Caco-2 (cell line): ENCODE results near the gene CALCB. TPM values are rescaled to one million over a fixed set of nuclear protein-coding genes. Genes with fewer than 3 reads are reported as not detected.

ENCODE experiments used
- BruUV-seq: library from RNA; stranded (reverse); fragments of 400-500 nt; replicated peaks from 2 replicates; lab custom pipeline; 2021; lab: Mats Ljungman, UMichigan
- CTCF ChIA-PET: fragments of 300-600 bp; sonication (Branson Sonifier 250); formaldehyde crosslinking; loops from one replicate; lab custom pipeline; 2022; ENCODE audit warnings: antibody characterized with exemption; lab: Charles Lee
- POLR2A ChIA-PET: fragments of 300-600 bp; sonication (Branson Sonifier 250); formaldehyde crosslinking; loops from one replicate; lab custom pipeline; 2022; ENCODE audit warnings: antibody characterized with exemption; lab: Charles Lee
- DNase-seq, 2 experiments: peaks; one replicate each; pipeline versions ENCODE4 v3.0.0 to v3.0.0-alpha.2; 2020 to 2022
- H3K27me3 ChIP-seq: replicated peaks from 2 replicates; pipeline ENCODE4 v1.6.0; 2011; ENCODE audit warnings: low read length; ENCODE audit not compliant: control insufficient read depth, insufficient read depth
- H3K36me3 ChIP-seq: 2 replicates; pipeline ENCODE4 v1.5.1; 2011; ENCODE audit warnings: low read length; ENCODE audit not compliant: control insufficient read depth, insufficient read depth
- H3K4me1 ChIP-seq: fragments of 250-450 bp; sonication (Bioruptor Pico); 2 replicates; pipeline ENCODE4 v1.5.1; 2020; ENCODE audit warnings: mild to moderate bottlenecking
- H3K4me3 ChIP-seq: 2 replicates; pipeline ENCODE4 v1.5.1; 2011; ENCODE audit warnings: low read depth, mild to moderate bottlenecking, control low read depth, low read length
- H3K9me3 ChIP-seq: fragments of 250-450 bp; sonication (Bioruptor Pico); 2 replicates; pipeline ENCODE4 v1.5.1; 2020; ENCODE audit warnings: mild to moderate bottlenecking, moderate library complexity
- H3K27ac Mint-ChIP-seq: one replicate; pipeline ENCODE4 v1.8.0; 2022; ENCODE audit warnings: mixed read lengths; ENCODE audit not compliant: unreplicated experiment
- H3K27me3 Mint-ChIP-seq: one replicate; pipeline ENCODE4 v1.8.0; 2022; ENCODE audit warnings: mixed read lengths; ENCODE audit not compliant: insufficient read depth, unreplicated experiment
- H3K36me3 Mint-ChIP-seq: one replicate; pipeline ENCODE4 v1.8.0; 2022; ENCODE audit warnings: mild to moderate bottlenecking, mixed read lengths; ENCODE audit not compliant: insufficient read depth, unreplicated experiment
- H3K4me1 Mint-ChIP-seq: one replicate; pipeline ENCODE4 v1.8.0; 2022; ENCODE audit warnings: low read depth, mixed read lengths; ENCODE audit not compliant: unreplicated experiment
- H3K4me3 Mint-ChIP-seq: one replicate; pipeline ENCODE4 v1.8.0; 2022; ENCODE audit warnings: mild to moderate bottlenecking, moderate library complexity, mixed read lengths; ENCODE audit not compliant: unreplicated experiment
- H3K9me3 Mint-ChIP-seq: one replicate; pipeline ENCODE4 v1.8.0; 2022; ENCODE audit warnings: mixed read lengths; ENCODE audit not compliant: unreplicated experiment
- intact Hi-C: fragments of 100-400 bp; cut with micrococcal nuclease; formaldehyde crosslinking; loops from one replicate; pipeline ENCODE4 v1.10.0; 2022; ENCODE audit not compliant: unreplicated experiment
- total RNA-seq: library from RNA; stranded (reverse); gene quantifications from 2 replicates; pipeline ENCODE4 v1.2.3, GENCODE V29; 2022
- TF ChIP-seq, protein P1 (sequence below), 2 experiments: fragments of 200-600 bp in 1 of 2; IDR thresholded peaks; 1 replicate in 1 of 2; 2 replicates in 1 of 2; pipeline versions ENCODE4 v1.5.1 to v1.8.0; 2011 to 2022; ENCODE audit warnings: antibody characterized with exemption in 1 of 2, control low read depth in 1 of 2, inconsistent platforms in 1 of 2, low read depth in 1 of 2, low read length in 1 of 2, mild to moderate bottlenecking in 1 of 2, moderate library complexity in 1 of 2; ENCODE audit not compliant: insufficient read depth in 1 of 2, severe bottlenecking in 1 of 2, unreplicated experiment in 1 of 2

CALCB gene
- total RNA-seq, 1 experiment from 2014 or later, result not detected

DNA sequence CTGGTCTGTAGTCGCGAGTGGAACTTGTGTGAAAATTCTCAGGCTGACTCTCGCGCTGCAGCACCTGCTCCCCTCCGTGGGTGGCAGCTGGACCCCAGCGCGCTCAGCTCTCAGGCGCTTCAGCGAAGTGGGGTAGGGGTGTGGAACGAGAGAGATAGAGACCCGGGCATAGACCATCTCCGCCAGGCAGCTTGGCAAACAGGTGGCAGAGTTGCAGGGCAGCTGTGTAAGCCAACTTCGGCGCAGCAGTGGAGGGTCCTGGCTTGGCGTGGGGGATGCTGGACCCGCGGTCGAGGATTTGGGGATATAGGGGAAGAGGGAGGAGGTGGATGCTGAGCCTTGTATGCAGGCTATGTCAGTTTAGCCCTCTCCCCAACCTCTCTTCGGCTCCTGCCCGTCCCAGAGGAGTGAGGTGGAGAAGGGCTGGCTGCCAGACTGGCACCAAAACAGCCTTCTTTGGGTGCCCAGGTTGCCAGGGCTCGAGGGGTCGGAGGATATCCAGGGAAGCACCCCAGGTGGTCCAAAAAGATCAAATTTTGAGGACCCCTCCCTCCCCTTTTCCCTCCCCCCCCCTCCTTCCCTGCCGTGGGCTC lies 746 bp upstream of the CALCB start:
- H3K4me3 ChIP-seq, result no peak overlapping the region
- CTCF ChIA-PET, result interaction anchor here (3.3 kb wide), 1 partner anchor 165 kb away, joined by 56 read pairs; no protein-coding TSS in a partner anchor
- H3K36me3 ChIP-seq, result no peaks in the 10 kb centered on the region
- no peak for DNase-seq
- BruUV-seq, result no TSS peak
- peaks cover 5% of the 10 kb centered on the region for H3K9me3 ChIP-seq
- Mint-ChIP-seq H3K27me3 (peaks cover 15% of the 10 kb centered on the region), H3K4me1 (no peaks in the 10 kb centered on the region), H3K9me3 (peaks cover 23% of the 10 kb centered on the region), H3K4me3 (no peak overlapping the region), H3K36me3 (no peaks in the 10 kb centered on the region), H3K27ac (no peak overlapping the region)
- intact Hi-C loops, result no loop called here
- POLR2A ChIA-PET, result no interaction called here
- H3K4me1 ChIP-seq, result no peaks in the 10 kb centered on the region
- TF ChIP-seq, protein P1, sequence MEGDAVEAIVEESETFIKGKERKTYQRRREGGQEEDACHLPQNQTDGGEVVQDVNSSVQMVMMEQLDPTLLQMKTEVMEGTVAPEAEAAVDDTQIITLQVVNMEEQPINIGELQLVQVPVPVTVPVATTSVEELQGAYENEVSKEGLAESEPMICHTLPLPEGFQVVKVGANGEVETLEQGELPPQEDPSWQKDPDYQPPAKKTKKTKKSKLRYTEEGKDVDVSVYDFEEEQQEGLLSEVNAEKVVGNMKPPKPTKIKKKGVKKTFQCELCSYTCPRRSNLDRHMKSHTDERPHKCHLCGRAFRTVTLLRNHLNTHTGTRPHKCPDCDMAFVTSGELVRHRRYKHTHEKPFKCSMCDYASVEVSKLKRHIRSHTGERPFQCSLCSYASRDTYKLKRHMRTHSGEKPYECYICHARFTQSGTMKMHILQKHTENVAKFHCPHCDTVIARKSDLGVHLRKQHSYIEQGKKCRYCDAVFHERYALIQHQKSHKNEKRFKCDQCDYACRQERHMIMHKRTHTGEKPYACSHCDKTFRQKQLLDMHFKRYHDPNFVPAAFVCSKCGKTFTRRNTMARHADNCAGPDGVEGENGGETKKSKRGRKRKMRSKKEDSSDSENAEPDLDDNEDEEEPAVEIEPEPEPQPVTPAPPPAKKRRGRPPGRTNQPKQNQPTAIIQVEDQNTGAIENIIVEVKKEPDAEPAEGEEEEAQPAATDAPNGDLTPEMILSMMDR (IDR thresholded peaks at IDR 0.05; ENCODE audit: insufficient read depth in 1 of 2, low read depth in 1 of 2, low read length in 1 of 2, severe bottlenecking in 1 of 2, unreplicated experiment in 1 of 2), result no peak
- peaks cover 1% of the 10 kb centered on the region; the same call in 1 of the 2 replicates for H3K27me3 ChIP-seq

DNA sequence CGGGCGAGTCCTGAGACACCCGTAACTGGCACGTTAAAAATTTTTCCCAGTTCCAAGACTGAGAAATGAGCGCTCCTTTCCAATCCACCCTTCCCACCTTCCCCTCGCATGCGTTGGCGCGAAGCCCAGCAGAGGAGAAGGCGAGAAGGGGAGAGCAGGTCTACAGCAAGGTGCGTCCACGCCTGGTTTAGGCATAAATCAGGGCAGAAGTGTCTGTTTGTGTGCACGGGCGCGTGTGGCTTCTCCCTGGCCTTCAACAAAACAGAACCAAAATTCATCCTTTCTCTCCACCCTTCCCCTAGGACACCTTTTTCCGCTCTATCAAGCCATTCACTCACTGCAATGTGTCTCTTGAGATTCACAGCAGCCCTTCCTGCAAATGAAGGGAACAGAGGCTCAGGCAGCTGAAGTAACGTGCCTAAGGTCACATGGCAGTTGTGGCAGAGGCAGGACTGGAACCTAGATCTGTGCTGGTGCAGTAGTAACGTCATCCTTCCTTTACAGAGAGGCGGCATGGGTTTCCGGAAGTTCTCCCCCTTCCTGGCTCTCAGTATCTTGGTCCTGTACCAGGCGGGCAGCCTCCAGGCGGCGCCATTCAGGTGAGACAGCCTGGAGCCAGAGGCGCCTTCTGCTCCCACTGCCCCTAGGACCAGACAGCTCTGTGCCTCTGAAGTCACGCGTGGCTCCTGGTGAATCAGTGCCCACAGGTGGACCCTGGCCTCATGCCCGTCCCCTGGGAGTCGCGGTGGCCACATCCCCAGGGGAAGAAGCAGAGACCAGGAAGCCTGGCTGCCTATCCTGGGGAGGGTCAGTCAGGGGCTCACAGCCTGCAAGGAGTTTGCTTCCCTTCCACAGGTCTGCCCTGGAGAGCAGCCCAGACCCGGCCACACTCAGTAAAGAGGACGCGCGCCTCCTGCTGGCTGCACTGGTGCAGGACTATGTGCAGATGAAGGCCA lies 1.1 kb downstream of the CALCB start:
- intact Hi-C loops, result loop anchor here (1.0 to 2.0 kb wide), 3 partner anchors 35 to 284 kb away; no protein-coding TSS in a partner anchor

More for the DNA sequence above, 1.1 kb downstream of the CALCB start:
- H3K36me3 Mint-ChIP-seq, result no peaks in the 10 kb centered on the region
- peaks cover 6% of the 10 kb centered on the region for H3K9me3 Mint-ChIP-seq
- Histone ChIP-seq H3K36me3 (no peaks in the 10 kb centered on the region), H3K9me3 (peaks cover 5% of the 10 kb centered on the region), H3K4me1 (no peaks in the 10 kb centered on the region), H3K4me3 (no peak overlapping the region), H3K27me3 (peaks cover 1% of the 10 kb centered on the region; the same call in 1 of the 2 replicates)
- ChIA-PET POLR2A (no interaction called here), CTCF (interaction anchor here (0.9 to 3.3 kb wide), 4 partner anchors 40 to 285 kb away, joined by 4 to 56 read pairs (median 7); no protein-coding TSS in a partner anchor)
- TF ChIP-seq, protein P1 (IDR thresholded peaks at IDR 0.05; ENCODE audit: insufficient read depth in 1 of 2, low read depth in 1 of 2, low read length in 1 of 2, severe bottlenecking in 1 of 2, unreplicated experiment in 1 of 2), result peak; percentile 82 to 86
- H3K4me3 Mint-ChIP-seq, result peak overlapping the region; percentile 67
- BruUV-seq, result no TSS peak
- H3K27ac Mint-ChIP-seq, result no peak overlapping the region
- no peaks in the 10 kb centered on the region for H3K4me1 Mint-ChIP-seq
- DNase-seq, result peak; percentile 83 to 86
- peaks cover 15% of the 10 kb centered on the region for H3K27me3 Mint-ChIP-seq
